G401 (cell line): Measurements from ENCODE around the gene ANGPT4. TPM values are rescaled to one million over a fixed set of nuclear protein-coding genes. Genes with fewer than 3 reads are reported as not detected.
A peak's percentile ranks its signal among the peaks of the same experiment; 100 is the strongest.
"Not testable (repeated sequence)": the region's sequence is repeated elsewhere in the genome, so short reads cannot be mapped to it uniquely, and the experiment has no call there.

Source experiments
- DNase-seq: peaks from one replicate; pipeline ENCODE4 v3.0.0-alpha.2; 2015; ENCODE audit warnings: low spot score
- in situ Hi-C: cut with HindIII; loops from 2 replicates; pipeline ENCODE4 v1.10.0; 2016; ENCODE audit warnings: low sequenced_read_pairs, mixed read lengths
- total RNA-seq: library from RNA; depleted of rRNA; stranded (reverse); fragments of >200 nt; shearing (Covaris generic); gene quantifications from 2 replicates; pipeline ENCODE4 v1.2.3, GENCODE V29; 2014

The ANGPT4 gene
- total RNA-seq, 1 experiment from 2014 or later, result not detected

GRCh38 chr20:910870-911770, 5.0 kb downstream of the ANGPT4 start:
- no peak for DNase-seq
- in situ Hi-C loops, result no loop called here

- DNase-seq, result no peak
- in situ Hi-C loops, result no loop called here
Measured at GRCh38 chr20:910132-910869, 5.8 kb downstream of the ANGPT4 start.

- DNase-seq, result no peak
- in situ Hi-C loops, result no loop called here
Measured at GRCh38 chr20:909641-910040, 6.5 kb downstream of the ANGPT4 start.

- DNase-seq, result peak; percentile 9
- in situ Hi-C loops, result no loop called here
Measured at GRCh38 chr20:906703-907270, 9.3 kb downstream of the ANGPT4 start.

- DNase-seq, result no peak
- in situ Hi-C loops, result no loop called here
Measured at GRCh38 chr20:906001-906520, 10.1 kb downstream of the ANGPT4 start.

- DNase-seq, result no peak
- in situ Hi-C loops, result no loop called here
Measured at GRCh38 chr20:905396-905961, 10.7 kb downstream of the ANGPT4 start.

GRCh38 chr20:904039-904545, 12.0 kb downstream of the ANGPT4 start:
- in situ Hi-C loops, result no loop called here

GRCh38 chr20:897436-897835, 18.7 kb downstream of the ANGPT4 start:
- DNase-seq, in situ Hi-C loops: not testable (repeated sequence)

More at GRCh38 chr20:904039-904545, 12.0 kb downstream of the ANGPT4 start:
- no peak for DNase-seq

GRCh38 chr20:896501-897025, 19.6 kb downstream of the ANGPT4 start:
- DNase-seq, result no peak
- in situ Hi-C loops, result no loop called here

- in situ Hi-C loops, DNase-seq: not testable (repeated sequence)
Measured at GRCh38 chr20:892371-892770, 23.8 kb downstream of the ANGPT4 start.

GRCh38 chr20:891706-892080, 24.4 kb downstream of the ANGPT4 start:
- DNase-seq, result no peak
- in situ Hi-C loops, result no loop called here

- peak; percentile 39 for DNase-seq
- in situ Hi-C loops, result no loop called here
Measured at GRCh38 chr20:891058-891705, 25.0 kb downstream of the ANGPT4 start.

GRCh38 chr20:890666-891057, 25.5 kb downstream of the ANGPT4 start:
- in situ Hi-C loops, result no loop called here

GRCh38 chr20:889932-890463, 26.1 kb downstream of the ANGPT4 start:
- in situ Hi-C loops, result no loop called here
- no peak for DNase-seq

More at GRCh38 chr20:890666-891057, 25.5 kb downstream of the ANGPT4 start:
- DNase-seq, result no peak

- no peak for DNase-seq
Measured at GRCh38 chr20:889106-889505, 27.0 kb downstream of the ANGPT4 start.

GRCh38 chr20:888057-888456, 28.1 kb downstream of the ANGPT4 start:
- no peak for DNase-seq
- in situ Hi-C loops, result no loop called here

More at GRCh38 chr20:889106-889505, 27.0 kb downstream of the ANGPT4 start:
- in situ Hi-C loops, result no loop called here

- DNase-seq, result no peak
- in situ Hi-C loops, result no loop called here
Measured at GRCh38 chr20:887137-887536, 29.0 kb downstream of the ANGPT4 start.
